Ishikawa (cell line): Measurements from ENCODE around the gene TMEM37.
A peak's percentile ranks its signal among the peaks of the same experiment; 100 is the strongest.

ENCODE experiments used
- CEBPB ChIP-seq: IDR thresholded peaks from 2 replicates; pipeline ENCODE4 v1.6.1; 2012
- CREB1 ChIP-seq: IDR thresholded peaks from 2 replicates; pipeline ENCODE4 v1.6.1; 2012; ENCODE audit warnings: low read depth
- EGR1 ChIP-seq: IDR thresholded peaks from 2 replicates; pipeline ENCODE4 v1.6.1; 2012
- EP300 ChIP-seq: IDR thresholded peaks from 2 replicates; pipeline ENCODE4 v1.6.1; 2012; ENCODE audit warnings: borderline replicate concordance
- FOXM1 ChIP-seq: IDR thresholded peaks from 2 replicates; pipeline ENCODE4 v1.6.1; 2012; ENCODE audit warnings: low read depth, borderline replicate concordance
- NFIC ChIP-seq: IDR thresholded peaks from 2 replicates; pipeline ENCODE4 v1.6.1; 2012
- RAD21 ChIP-seq: IDR thresholded peaks from 2 replicates; pipeline ENCODE4 v1.6.1; 2012; ENCODE audit warnings: low read depth
- REST ChIP-seq: IDR thresholded peaks from 2 replicates; pipeline ENCODE4 v1.6.1; 2012; ENCODE audit warnings: low read depth, mild to moderate bottlenecking
- TAF1 ChIP-seq: IDR thresholded peaks from 2 replicates; pipeline ENCODE4 v1.6.1; 2012; ENCODE audit warnings: low read depth, mild to moderate bottlenecking
- TCF12 ChIP-seq: IDR thresholded peaks from 2 replicates; pipeline ENCODE4 v1.6.1; 2012; ENCODE audit warnings: low read depth
- TEAD4 ChIP-seq: IDR thresholded peaks from 2 replicates; pipeline ENCODE4 v1.6.1; 2012
- YY1 ChIP-seq: IDR thresholded peaks from 2 replicates; pipeline ENCODE4 v1.6.1; 2012; ENCODE audit warnings: low read depth
- ZBTB7A ChIP-seq: IDR thresholded peaks from 2 replicates; pipeline ENCODE4 v1.6.1; 2012; ENCODE audit warnings: low read depth
- TF ChIP-seq, protein P1 (sequence below): IDR thresholded peaks from 2 replicates; pipeline ENCODE4 v1.6.1; 2012
- TF ChIP-seq, protein P2 (sequence below): IDR thresholded peaks from 2 replicates; pipeline ENCODE4 v1.6.1; 2012

TMEM37 gene

GRCh38 chr2:119416299-119416923, 15.2 kb upstream of the TMEM37 start:
- TF ChIP-seq TCF12 = 0 out of 2 replicates have a peak, but pooled peaks have one; percentile 46
- no peak for TF ChIP-seq TEAD4
- TF ChIP-seq NFIC = peak; percentile 91

DNA sequence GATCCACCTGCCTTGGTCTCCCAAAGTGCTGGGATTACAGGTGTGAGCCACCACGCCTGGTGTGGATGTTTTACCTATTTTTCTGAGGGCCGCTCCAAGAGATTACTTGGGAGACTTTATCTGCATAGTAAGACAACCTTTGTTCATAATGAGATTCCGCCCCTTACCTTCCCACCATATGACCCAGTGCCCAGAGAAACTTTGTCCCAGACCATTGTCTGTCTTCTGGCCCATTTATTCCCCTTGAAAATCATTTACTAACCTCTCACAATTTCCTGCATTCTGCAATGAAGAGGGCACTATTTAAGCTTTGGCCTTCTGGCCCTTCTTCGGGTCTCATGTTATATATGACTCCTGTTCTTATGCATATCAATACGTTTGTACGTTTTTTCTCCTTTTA, 13.7 kb upstream of the TMEM37 start:
- TF ChIP-seq YY1 (no peak), EGR1 (no peak), NFIC (no peak), EP300 (no peak), REST (no peak), CREB1 (no peak), RAD21 (no peak), CEBPB (no peak)
- TF ChIP-seq, protein P1, sequence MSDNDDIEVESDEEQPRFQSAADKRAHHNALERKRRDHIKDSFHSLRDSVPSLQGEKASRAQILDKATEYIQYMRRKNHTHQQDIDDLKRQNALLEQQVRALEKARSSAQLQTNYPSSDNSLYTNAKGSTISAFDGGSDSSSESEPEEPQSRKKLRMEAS = no peak

DNA sequence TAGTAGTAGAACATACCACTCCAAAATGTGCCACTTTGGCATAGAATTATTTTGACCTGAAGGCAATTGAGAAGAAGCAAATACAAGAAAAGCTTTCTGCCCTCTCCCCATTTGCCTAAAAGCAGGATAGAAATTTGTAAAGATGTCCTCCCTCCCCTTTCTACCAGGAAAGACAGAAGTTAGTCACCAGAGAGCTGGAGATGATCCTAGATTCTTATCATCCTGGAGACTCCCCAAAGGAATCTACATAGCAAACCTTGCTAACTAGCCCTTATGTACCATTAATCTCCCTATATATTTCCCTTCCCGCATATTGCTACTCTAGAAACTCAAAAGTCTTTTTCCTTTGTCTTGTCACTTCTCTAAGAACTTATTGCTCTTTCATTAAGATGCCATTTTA, 12.6 kb upstream of the TMEM37 start:
- TF ChIP-seq TCF12 = no peak
- no peak for TF ChIP-seq TEAD4
- TF ChIP-seq EGR1 = no peak
- TF ChIP-seq NFIC = no peak
- no peak for TF ChIP-seq EP300
- no peak for TF ChIP-seq TAF1
- TF ChIP-seq, protein P2, sequence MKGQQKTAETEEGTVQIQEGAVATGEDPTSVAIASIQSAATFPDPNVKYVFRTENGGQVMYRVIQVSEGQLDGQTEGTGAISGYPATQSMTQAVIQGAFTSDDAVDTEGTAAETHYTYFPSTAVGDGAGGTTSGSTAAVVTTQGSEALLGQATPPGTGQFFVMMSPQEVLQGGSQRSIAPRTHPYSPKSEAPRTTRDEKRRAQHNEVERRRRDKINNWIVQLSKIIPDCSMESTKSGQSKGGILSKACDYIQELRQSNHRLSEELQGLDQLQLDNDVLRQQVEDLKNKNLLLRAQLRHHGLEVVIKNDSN = no peak
- TF ChIP-seq CREB1 = no peak
- TF ChIP-seq, protein P1 = no peak
- TF ChIP-seq FOXM1 = no peak
- TF ChIP-seq ZBTB7A = no peak
- TF ChIP-seq REST = no peak
- no peak for TF ChIP-seq RAD21
- no peak for TF ChIP-seq YY1

DNA sequence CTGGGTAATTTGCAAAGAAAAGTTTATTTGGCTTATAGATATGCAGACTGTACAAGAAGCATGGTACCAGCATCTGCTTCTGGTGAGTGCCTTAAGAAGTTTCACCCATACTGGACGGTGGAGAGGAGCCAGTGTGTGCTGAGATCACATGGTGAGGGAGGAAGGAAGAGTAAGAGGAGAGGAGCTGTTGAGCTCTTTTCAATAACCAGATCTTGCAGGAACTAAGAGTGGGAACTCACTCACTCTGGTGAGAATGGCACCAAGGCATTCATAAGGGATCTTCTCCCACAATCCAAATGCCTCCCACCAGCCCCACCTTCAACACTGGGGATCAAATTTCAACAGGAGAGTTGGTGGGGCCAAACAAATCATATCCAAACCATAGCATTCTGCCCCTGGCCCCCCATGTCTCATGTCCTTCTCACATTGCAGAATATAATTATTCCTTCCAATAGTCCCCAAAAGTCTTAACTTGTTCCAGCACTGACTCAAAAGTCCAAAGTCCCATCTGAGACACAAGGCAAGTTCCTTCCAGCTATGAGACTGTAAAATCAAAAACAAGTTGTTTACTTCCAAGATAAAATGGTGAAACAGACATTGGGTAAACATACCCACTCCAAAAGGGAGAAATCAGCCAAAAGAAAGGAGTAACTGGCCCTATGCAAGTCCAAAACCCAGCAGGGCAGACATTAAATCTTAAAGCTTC, 11.7 kb upstream of the TMEM37 start:
- no peak for TF ChIP-seq TEAD4

- TF ChIP-seq, protein P2 = no peak
- no peak for TF ChIP-seq YY1
- no peak for TF ChIP-seq EP300
- no peak for TF ChIP-seq FOXM1
- no peak for TF ChIP-seq EGR1
- no peak for TF ChIP-seq ZBTB7A
- TF ChIP-seq TAF1 = no peak
- TF ChIP-seq RAD21 = no peak
- TF ChIP-seq, protein P1 = no peak
- no peak for TF ChIP-seq NFIC
- TF ChIP-seq TEAD4 = no peak
- no peak for TF ChIP-seq CEBPB
- no peak for TF ChIP-seq REST
- no peak for TF ChIP-seq CREB1
- TF ChIP-seq TCF12 = no peak
These were observed 10.3 kb upstream of the TMEM37 start for GRCh38 chr2:119421304-119421703.
